Glomerular endothelial cell (primary cell): ENCODE measurements around the gene PIGV. TPM values are rescaled to one million over a fixed set of nuclear protein-coding genes. Genes with fewer than 3 reads are reported as not detected.
"Not testable (repeated sequence)": the region's sequence is repeated elsewhere in the genome, so short reads cannot be mapped to it uniquely, and the experiment has no call there.

Experiments used
- DNase-seq: peaks from one replicate; pipeline ENCODE4 v3.0.0-alpha.2; 2011; ENCODE audit warnings: low read depth, low spot score; ENCODE audit errors: extremely low read depth
- total RNA-seq: library from RNA; depleted of rRNA; stranded (reverse); fragments of >200 nt; gene quantifications from 2 replicates; pipeline ENCODE4 v1.2.3, GENCODE V29; 2015

PIGV gene
- total RNA-seq, 1 donor from 2014 or later: 9.5 TPM

DNA sequence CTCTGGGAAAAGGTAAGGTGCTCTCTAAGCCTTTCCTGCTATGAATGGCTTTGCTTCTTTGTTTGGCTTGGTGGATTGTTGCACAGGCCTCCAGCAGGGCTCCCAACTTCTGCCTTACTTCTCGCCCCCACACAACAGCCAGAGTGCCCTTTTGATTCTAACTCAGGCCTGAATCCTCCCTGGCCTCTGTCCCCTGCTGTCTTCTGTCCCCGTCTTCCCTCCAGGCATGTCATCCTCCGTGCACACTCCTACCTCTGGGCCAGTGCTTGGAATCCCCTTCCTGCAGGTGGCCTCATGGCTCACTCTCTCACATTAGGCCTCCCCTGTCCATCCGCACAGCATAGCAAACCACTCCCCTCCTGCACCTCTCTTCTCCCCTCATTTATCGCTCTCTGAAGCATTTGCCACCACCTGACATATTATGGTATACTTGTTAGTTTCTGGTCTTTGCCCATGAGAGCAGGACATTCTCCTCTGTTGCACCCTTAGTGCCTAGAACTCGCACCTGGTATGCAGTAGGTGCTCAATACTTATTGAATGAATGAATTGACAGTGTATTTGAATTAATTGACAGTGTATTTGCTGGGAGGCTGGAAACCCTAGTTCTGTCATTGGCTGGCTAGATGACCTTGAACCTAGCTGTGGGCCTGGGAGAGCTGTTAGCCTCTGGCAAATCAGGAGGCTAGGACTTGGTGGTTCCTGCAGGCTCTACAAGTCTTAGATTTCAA lies 41.6 kb downstream of the PIGV start:
- no peak for DNase-seq

DNA sequence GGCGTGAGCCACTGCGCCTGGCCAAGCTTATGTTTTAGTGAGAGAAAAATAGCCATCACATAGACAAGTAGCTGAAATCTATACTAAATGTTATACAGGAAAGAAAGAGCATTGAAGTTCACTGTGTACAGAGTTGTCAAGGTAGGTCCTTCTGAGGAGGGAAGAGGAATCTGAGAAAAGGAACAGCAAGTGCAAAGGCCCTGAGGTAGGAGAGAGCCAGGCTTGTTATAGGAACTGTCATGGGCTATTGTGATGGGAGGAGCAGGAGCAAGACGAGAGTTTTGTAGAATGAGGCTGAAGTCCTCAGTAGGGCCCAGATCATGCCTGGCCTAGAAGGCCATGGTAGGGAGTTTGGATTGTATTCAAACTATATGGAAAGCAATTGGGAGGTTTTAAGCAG lies 43.3 kb downstream of the PIGV start:
- DNase-seq: no peak

DNA sequence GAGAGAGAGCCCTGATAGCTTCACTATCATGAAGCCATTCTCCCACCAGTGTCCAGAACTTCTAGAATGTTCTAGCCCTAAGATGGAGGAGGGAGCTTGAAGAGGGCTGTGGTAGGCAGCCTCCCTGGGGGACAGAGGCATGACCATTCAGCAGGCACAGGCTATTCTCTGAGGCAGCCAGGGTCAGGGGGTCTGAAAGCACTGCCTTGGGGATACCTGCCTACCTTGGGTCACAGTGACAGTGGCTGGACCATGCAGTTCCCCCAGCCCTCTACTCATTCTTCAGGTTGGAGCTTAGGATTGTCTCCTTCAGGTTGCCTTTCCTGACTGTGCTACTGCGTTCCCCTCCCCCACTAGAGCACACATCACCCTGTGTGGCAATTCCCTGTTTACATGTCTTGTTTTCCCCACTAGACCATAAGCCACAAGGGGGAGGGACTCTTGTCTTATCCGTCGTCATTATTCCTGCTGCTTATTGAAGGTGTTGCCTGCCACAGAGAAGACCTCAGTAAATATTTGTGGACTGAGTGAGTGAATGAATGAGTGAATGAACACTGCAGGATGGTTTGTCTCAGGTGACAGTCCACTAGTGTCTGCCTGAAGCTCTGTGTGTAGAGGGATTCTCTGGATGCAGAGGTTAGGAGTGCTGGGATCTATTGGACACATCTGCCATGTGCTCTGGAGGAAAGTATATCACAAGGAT lies 43.9 kb downstream of the PIGV start:
- DNase-seq: no peak

DNA sequence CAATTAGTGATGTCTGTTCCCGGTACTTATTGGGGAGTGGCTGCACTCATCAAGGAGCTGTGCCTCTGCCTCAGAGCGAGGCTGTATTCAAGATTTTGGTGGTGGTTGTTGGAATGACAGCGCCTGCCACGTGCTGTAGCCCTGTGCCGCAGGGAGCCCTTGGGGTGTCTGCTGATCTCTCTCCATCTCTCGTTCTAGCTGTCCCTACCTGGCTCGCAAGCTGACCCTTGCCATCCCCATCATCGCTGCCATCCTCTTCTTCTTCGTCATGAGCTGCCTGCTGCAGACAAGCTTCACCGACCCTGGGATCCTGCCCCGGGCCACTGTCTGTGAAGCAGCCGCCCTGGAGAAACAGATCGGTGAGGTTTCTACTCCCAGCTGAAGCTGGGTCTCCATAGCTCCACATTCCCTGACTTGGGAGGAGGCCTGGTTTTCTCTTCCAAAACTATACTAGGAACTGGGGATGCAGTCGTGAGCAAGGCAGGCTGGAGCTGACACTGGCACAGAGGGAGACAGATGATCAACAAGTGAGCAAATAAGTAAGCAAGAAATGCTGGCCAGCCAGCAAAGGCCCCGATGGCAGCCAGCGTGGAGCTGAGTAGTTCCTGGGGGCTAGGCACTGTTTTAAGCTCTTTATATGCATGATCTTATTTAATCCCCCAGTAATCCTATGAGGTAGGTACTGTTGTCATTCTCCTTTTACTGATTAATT lies 44.7 kb downstream of the PIGV start:
- DNase-seq: no peak

DNA sequence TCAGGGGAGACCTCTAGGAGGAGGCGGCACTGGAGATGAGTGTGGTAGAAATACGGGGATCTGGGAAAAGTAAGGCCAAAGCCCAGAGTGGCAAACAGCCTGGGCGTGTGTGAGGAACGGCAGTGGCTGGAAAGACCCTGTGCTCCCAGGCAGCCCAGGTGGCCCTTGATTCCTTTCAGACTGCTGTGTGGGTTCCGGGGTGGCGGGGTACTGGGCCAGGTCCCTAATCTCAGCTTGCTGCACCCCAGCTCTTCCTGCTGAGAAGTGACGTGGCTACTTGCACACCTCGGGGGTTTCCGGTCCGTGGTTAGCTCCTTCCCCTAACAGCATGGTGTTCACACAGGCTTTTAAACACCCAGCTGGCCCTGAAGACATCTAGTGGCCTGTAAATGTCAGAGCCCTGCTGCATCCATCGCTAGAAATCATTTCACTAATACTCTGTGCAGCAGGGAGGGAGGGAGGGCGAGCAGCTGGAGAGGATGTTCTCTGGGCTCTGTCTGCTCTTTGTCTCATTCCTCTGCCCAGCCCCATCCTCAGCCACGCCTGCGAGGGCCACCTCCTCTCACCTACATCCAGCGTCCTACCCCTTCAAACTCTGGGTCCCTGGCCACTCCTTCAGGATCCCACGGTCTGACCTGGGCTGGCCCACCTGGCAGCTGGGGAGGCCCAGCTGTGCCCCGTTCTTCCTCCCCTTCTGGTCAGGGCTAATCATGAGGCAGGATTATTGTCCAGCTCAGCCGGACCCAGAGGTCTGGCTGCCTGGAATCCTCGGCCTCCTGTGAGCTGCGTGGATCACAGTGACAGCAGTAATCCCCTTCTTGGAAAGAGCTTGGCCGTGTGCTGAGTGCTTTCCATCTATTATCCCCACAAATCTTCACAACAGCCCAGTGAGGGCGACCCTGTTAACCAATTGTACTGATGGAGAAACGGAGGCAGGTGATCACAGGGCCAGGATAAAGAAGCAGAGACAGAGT lies 46.0 kb downstream of the PIGV start:
- DNase-seq: no peak

DNA sequence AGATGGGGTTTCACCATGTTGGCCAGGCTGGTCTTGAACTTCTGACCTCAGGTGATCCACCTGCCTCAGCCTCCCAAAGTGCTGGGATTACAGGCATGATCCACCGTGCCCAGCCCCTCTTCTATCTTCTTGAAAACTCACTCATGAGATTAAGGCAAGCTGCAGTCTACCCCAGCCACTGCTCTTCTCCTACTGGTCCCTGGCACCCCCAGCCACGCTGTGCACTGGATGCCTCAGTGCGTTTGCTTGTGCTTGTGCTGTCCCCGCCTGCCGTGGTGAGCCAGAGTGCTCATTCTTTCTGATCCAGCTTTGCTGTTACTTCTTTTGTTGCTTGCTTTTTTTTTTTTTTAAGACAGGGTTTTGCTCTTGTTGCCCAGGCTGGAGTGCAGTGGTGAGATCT lies 49.9 kb downstream of the PIGV start:
- not testable (repeated sequence) for DNase-seq

DNA sequence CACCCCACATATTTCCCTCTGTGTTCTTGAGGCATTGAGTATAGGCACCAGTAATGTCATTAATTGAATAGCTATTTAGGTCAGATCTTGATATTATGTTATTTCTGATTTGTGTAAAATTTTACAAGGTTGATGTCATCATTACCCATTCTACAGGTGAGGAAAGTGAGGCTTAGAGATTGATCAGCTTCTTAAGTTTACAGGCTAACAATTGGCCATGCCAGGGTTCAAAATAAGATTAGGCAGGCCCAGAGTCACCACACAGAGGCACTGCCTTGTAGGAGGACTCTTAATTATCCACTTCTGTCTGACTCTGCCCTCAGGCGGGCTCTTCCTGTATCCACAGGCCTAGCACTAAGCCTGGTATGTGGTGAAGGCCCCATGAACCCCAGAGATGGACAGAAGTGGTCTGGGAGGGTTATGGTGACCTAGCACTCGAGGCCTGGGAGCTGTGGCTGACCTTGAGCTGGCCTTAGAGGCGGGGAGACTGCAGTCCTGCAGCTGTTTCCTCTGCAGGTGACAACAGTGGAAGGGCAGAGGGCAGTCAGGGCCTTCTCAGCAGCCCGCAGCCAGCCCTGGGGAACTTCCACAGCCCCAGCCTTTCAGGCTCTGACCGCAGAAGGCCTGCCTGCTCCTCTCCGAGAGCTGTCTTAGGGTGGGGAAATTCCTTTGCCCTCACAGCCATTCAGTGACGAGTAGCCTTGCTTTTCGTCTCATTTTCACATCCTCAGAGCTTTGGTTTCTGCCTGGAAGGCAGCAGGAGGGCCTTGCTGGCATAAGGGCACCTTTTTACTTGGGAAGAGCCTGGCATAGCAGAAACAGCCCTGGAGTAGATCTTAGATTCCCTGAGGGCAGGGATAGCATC lies 51.0 kb downstream of the PIGV start:
- no peak for DNase-seq

DNA sequence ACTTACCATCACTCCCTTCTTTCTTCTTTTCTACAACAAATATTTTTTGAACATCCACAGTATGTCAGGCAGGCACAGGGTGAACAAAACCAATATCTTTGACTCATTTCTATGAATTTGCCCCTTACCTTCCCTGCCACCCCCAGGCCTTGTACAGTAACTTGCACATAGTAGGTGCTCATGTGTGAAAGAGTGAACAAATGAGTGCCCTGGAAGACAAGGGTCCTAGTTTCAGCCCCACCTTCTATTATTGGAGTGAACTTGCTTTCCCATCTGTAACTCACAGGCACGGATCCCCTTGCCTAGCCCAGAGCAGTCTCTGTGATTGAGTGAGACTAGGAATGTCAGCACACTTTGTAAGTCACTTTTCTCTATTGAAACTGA lies 51.6 kb downstream of the PIGV start:
- DNase-seq: no peak

DNA sequence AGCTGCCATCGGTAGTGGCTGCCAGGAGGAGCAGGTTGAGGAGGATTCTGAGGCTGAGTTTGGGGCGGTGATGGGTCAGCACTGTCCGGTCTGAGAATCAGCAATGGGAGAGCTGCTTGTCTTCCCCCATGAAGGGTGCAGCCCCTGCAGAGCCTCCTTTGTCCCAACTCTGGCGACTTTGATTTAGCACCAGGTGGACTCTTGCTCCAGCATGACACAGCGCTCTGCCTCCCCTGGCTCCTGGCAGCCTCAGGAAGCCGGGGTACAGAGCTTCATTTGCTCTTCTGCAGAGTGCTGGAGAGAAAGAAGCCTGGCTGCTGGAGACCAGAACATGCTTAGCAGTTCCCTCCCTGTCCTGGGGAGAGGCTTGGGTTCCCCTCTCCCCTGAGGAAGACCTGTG lies 52.0 kb downstream of the PIGV start:
- no peak for DNase-seq

DNA sequence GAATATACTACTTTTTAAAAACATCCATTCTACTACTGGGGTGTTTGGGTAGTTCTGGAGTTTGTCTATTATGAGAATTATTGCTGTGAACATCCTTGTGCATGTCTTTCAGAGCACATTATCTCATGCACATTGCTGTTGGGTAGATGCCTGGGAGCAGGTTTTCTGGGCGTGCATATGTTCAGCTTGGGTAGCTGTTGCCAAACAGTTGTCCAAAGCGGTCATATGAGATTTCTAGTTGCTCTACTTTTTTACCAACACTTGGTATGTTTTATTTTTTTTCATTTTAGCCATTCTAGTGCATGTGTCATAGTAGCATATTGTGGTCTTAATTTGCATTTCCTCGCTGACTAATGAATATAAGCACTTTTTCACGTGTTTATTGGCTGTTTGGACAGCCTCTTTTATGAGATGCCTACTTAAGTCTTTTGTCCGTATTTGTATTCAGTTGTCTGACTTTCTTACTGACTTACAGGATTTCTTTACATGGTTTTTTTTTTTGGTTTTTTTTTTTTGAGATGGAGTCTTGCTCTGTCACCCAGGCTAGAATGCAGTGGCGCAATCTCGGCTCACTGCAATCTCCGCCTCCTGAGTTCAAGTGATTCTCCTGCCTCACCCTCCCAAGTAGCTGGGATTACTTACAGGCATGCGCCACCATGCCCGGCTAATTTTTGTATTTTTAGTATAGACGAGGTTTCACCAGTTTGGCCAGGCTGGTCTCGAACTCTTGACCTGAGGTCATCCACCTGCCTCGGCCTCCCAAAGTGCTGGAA lies 56.9 kb downstream of the PIGV start:
- no peak for DNase-seq

DNA sequence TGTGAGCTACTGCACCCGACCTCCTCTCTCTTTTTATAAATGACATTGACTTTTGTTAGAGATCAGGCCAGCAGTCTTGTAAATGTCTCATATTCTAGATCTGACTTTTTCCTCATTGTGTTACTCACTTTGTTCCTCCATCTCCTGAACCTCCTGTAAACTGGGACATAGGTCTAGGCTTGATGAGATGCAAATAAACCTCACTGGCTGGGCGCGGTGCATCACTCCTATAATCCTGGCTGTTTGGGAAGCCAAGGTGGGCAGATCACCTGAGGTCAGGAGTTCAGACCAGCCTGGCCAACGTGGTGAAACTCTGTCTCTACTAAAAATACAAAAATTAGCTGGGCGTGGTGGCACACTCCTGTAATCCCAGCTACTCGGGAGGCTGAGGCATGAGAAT lies 60.1 kb downstream of the PIGV start:
- DNase-seq: not testable (repeated sequence)

Other genes with a start within 250 kb of the PIGV start
- gene ARID1A, start 91.9 kb upstream of the PIGV start, total RNA-seq: 41.8 and 67.8 TPM in 2 replicates
- gene ZDHHC18, start 38.7 kb downstream of the PIGV start, total RNA-seq: 23.2 and 24.4 TPM in 2 replicates
- gene SFN, start 75.2 kb downstream of the PIGV start, total RNA-seq: 4.2 TPM in 1 of 2 replicates, not detected in the other
- gene GPN2, start 102.3 kb downstream of the PIGV start, total RNA-seq: 9.5 TPM in 2 replicates
- 4.4 and 7.1 TPM in 2 replicates for gene GPATCH3, start 112.5 kb downstream of the PIGV start, total RNA-seq
- gene NR0B2, start 126.0 kb downstream of the PIGV start, total RNA-seq: not detected in 2 replicates
- gene NUDC, start 133.8 kb downstream of the PIGV start, total RNA-seq: 87.2 and 91.6 TPM in 2 replicates
- gene KDF1, start 172.5 kb downstream of the PIGV start, total RNA-seq: not detected in 2 replicates
- gene TRNP1, start 205.7 kb downstream of the PIGV start, total RNA-seq: 65.4 and 169 TPM in 2 replicates
- gene TENT5B, start 224.9 kb downstream of the PIGV start, total RNA-seq: 1.3 and 2.5 TPM in 2 replicates